HG02571 (cell line): Measurements from ENCODE around the gene RASA1.

Source experiments
- ATAC-seq: cut with Tn5 transposase; IDR thresholded peaks from one replicate; pipeline ENCODE4 v1.9.1; 2021; ENCODE audit warnings: mild to moderate bottlenecking, moderate library complexity; ENCODE audit not compliant: unreplicated experiment

Gene RASA1

GRCh38 chr5:87400305-87400899, 132.7 kb downstream of the RASA1 start:
- ATAC-seq = peak; percentile 63

- no peak for ATAC-seq
These were observed 133.9 kb downstream of the RASA1 start for GRCh38 chr5:87401626-87402025.

- no peak for ATAC-seq
These were observed 135.7 kb downstream of the RASA1 start for GRCh38 chr5:87403409-87403808.

GRCh38 chr5:87403899-87404298, 136.2 kb downstream of the RASA1 start:
- no peak for ATAC-seq

- no peak for ATAC-seq
These were observed 136.7 kb downstream of the RASA1 start for GRCh38 chr5:87404359-87404758.

GRCh38 chr5:87405472-87406155, 137.9 kb downstream of the RASA1 start:
- ATAC-seq = no peak

- ATAC-seq = no peak
These were observed 140.5 kb downstream of the RASA1 start for GRCh38 chr5:87408204-87408603.

- no peak for ATAC-seq
These were observed 143.2 kb downstream of the RASA1 start for GRCh38 chr5:87410931-87411330.

- no peak for ATAC-seq
These were observed 143.9 kb downstream of the RASA1 start for GRCh38 chr5:87411586-87411972.

- ATAC-seq = peak; percentile 22
These were observed 144.4 kb downstream of the RASA1 start for GRCh38 chr5:87411973-87412629.

GRCh38 chr5:87412630-87413342, 145.1 kb downstream of the RASA1 start, which contains the start of gene CCNH:
Gene CCNH, minus strand, starts transcription at chr5:87412930. Its CDS starts 136 bp downstream, at chr5:87412794.
- ATAC-seq = peak; percentile 99

GRCh38 chr5:87413343-87413645, 145.6 kb downstream of the RASA1 start:
- ATAC-seq = no peak

GRCh38 chr5:87418506-87418905, 150.8 kb downstream of the RASA1 start:
- ATAC-seq = no peak

GRCh38 chr5:87421307-87421706, 153.6 kb downstream of the RASA1 start:
- ATAC-seq = no peak

- ATAC-seq = no peak
These were observed 156.1 kb downstream of the RASA1 start for GRCh38 chr5:87423755-87424154.

GRCh38 chr5:87430863-87431457, 163.3 kb downstream of the RASA1 start:
- no peak for ATAC-seq

- ATAC-seq = no peak
These were observed 164.8 kb downstream of the RASA1 start for GRCh38 chr5:87432460-87432859.

GRCh38 chr5:87433945-87434344, 166.3 kb downstream of the RASA1 start:
- no peak for ATAC-seq

GRCh38 chr5:87434461-87434860, 166.8 kb downstream of the RASA1 start:
- ATAC-seq = no peak

- no peak for ATAC-seq
These were observed 167.5 kb downstream of the RASA1 start for GRCh38 chr5:87435144-87435694.

GRCh38 chr5:87437724-87438123, 170.0 kb downstream of the RASA1 start:
- no peak for ATAC-seq
